Activated T-cell treated with anti-CD3 and anti-CD28 coated beads for 24 hours (primary cell): ENCODE results near the gene TAS1R1.
"Not testable (repeated sequence)": the region's sequence is repeated elsewhere in the genome, so short reads cannot be mapped to it uniquely, and the experiment has no call there.

Experiments used
- DNase-seq: peaks from one replicate; pipeline ENCODE4 v3.0.0-alpha.2; 2020; ENCODE audit warnings: low read depth

The TAS1R1 gene

GRCh38 chr1:6591222-6591621 is 36.1 kb downstream of the TAS1R1 start:
- DNase-seq, result no peak

GRCh38 chr1:6591644-6592043 is 36.5 kb downstream of the TAS1R1 start:
- DNase-seq, result no peak

- no peak for DNase-seq
Measured at GRCh38 chr1:6592441-6592840, 37.3 kb downstream of the TAS1R1 start.

GRCh38 chr1:6592865-6593593 is 37.9 kb downstream of the TAS1R1 start:
- no peak for DNase-seq

GRCh38 chr1:6593810-6594209 is 38.7 kb downstream of the TAS1R1 start:
- no peak for DNase-seq

- DNase-seq, result no peak
Measured at GRCh38 chr1:6594977-6595740, 40.1 kb downstream of the TAS1R1 start.

- no peak for DNase-seq
Measured at GRCh38 chr1:6596351-6596750, 41.2 kb downstream of the TAS1R1 start.

- DNase-seq, result no peak
Measured at GRCh38 chr1:6596886-6597776, 42.0 kb downstream of the TAS1R1 start.

GRCh38 chr1:6597777-6598131 is 42.6 kb downstream of the TAS1R1 start:
- DNase-seq, result no peak

GRCh38 chr1:6599141-6599975 is 44.3 kb downstream of the TAS1R1 start:
- DNase-seq, result peak; percentile 48

GRCh38 chr1:6599991-6600390 is 44.9 kb downstream of the TAS1R1 start:
- DNase-seq, result not testable (repeated sequence)

GRCh38 chr1:6600410-6601048 is 45.4 kb downstream of the TAS1R1 start:
- no peak for DNase-seq

GRCh38 chr1:6601049-6601922 is 46.2 kb downstream of the TAS1R1 start:
- peak; percentile 84 for DNase-seq

GRCh38 chr1:6601923-6602668 is 47.0 kb downstream of the TAS1R1 start:
- no peak for DNase-seq

- peak; percentile 80 for DNase-seq
Measured at GRCh38 chr1:6602669-6603237, 47.6 kb downstream of the TAS1R1 start, which contains the start of gene KLHL21. KLHL21 (minus strand) TSS chr1:6602869; CDS start chr1:6602817, 52 bp downstream.

GRCh38 chr1:6603238-6603914 is 48.3 kb downstream of the TAS1R1 start:
- DNase-seq, result peak; percentile 46

- no peak for DNase-seq
Measured at GRCh38 chr1:6603915-6604558, 48.9 kb downstream of the TAS1R1 start.
